OCI-M2 (cell line): Measurements from ENCODE around the gene BNC2.

Experiments
- DNase-seq: peaks from one replicate; lab custom pipeline; 2025; ENCODE audit not compliant: unreplicated experiment; lab: John Stamatoyannopoulos, UW

BNC2 gene

DNA sequence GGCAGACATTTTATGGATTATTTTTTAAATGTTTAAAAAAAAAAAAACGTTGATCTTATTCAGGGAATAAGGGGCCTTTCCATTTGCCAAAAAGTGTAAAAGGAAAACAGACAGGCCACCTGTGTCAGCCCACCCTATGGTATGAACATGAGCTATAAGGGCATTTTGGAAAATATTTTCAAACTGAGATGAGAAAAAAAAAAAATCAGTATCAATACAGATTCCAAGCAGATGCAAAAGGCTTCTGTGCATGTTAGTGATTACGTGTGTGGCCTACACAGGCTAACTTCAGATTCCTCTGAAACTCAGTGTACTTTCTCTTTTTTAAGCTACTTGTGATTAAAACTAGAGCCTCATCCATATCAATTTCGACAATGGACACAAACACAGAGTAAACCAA lies 189.9 kb downstream of the BNC2 start:
- DNase-seq, result no peak

DNA sequence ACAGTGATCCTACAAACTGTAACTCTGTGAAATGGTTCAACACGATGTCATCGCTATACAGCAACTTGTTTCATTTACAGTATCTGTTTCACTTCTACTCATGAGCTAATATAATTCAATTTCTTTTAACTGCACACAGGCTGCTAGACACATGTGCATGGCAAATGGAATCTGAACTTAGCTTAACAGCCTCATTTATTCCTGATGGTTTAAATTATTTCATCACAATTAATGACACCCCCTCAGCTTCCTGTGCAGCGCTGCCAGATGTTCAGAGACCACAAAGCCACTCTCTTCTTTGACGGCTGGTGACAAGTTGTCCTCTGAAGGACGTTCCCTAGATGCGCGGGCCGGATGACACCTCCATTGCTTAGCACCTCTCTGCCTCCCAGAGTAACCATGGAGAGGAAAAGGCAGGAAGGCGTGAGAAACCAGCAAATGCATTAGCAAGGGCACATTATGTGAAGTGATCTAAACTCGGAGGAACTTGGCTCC lies 191.1 kb downstream of the BNC2 start:
- no peak for DNase-seq

DNA sequence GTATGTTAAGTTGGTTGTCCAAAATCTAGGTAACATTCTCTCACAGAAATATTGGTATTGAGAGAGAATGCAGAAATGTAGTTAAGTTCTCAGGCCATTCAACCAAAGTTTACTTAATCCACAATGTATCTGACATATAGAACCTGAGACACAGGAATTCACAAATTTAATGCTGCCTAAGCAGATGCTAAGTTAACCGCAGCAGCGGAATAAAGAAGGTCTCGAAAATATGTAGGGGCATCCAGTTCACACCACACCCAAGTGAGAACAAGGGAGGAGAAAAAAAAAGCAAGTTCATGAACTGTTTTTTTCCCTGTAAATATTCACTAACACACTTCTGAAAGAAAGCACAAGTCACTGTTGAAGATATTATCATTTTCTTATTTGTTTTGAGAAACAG lies 194.0 kb downstream of the BNC2 start:
- no peak for DNase-seq

DNA sequence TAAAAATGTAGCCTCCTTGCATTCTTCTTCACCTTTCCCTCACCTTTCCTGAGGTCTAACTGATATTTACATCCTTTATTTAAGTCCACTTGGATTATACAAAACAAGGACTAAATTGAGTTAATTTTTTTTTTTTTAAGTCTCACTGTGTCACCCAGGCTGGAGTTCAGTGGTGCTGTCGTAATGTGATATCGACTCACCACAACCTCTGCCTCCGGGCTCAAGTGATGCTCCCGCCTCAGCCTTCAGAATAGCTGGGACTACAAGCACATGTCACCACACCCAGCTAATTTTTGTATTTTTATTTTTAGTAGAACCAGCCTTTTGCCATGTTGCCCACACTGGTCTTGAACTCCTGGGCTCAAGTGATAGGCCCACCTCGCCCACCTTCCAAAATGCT lies 195.3 kb downstream of the BNC2 start:
- no peak for DNase-seq

DNA sequence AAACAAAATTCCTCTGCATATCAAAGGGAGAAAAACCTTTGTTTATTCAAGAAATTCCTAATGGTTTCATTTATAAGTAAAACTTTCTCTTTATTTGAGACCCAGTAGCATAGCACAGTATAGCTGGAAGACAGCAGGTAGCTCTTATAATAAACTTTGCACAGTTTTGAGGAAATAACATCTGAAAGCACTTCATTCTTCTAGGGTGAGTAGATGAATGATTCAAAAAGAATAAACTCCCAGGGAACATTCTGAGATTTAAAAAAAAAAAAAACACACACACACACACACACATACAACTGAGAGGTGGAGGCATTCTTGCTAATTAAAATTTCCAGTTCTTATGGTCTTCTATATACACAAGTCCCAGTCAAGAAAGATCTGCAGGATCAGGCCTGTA lies 197.3 kb downstream of the BNC2 start:
- DNase-seq, result no peak

DNA sequence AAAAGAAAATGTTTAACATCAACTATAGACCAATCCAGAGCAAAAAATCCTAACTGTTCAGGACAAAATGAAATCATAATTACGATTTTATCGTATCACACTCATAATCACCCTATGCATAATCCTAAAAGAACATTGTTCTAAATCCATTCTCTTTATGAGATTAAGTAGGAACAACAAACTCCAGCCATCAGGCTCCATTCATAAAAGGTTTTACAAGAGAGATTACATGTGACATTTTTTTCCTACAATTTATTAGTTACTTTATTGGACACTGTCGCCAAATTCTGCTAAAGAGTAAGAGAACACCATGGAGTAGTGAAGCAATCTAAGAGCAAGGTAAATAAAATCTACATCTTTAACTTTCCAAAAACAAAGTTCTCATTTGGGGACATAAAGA lies 198.0 kb downstream of the BNC2 start:
- no peak for DNase-seq

DNA sequence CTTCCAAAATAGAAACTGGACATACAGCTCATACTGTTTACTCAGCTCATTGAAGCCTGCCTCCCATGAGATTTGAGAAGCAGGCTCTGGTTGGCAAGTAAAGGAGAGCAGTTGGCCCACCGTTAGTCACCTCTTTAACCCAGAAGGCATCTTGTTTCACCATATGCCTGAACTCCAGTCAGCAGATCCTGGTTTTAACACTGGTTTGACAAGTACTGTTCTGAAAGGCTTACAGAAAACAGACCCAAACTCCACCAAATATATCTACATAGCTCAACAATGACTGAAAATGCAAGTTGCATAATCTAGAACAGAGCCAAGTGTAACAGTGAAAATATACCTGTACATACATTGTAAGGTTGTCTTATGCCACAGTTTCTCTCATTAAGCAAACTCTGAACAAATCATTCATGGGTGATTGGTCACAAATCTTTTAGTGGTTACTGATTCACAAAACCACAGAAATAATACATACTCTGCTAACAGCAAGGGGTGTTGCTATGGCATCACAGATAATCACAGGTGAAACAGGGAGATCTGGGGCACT lies 198.8 kb downstream of the BNC2 start:
- no peak for DNase-seq

DNA sequence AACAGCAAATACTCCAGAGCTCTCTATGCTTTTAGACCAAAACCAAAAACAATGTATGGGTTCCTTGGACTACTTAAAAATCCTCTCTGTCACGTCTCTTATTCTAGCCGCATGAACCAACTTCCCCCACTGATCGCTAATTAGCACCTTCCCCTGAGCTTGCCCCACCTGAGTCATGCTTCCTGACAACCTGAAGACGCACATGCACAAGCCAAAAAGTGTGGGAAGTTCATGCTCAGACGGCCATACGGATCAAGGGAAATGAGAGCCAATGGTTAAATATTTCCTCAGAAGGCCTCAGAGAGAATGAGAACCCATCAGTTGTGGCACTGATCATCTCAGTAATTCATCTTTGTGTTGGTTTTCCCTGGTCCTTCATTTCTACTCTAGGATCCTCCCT lies 199.7 kb downstream of the BNC2 start:
- no peak for DNase-seq

DNA sequence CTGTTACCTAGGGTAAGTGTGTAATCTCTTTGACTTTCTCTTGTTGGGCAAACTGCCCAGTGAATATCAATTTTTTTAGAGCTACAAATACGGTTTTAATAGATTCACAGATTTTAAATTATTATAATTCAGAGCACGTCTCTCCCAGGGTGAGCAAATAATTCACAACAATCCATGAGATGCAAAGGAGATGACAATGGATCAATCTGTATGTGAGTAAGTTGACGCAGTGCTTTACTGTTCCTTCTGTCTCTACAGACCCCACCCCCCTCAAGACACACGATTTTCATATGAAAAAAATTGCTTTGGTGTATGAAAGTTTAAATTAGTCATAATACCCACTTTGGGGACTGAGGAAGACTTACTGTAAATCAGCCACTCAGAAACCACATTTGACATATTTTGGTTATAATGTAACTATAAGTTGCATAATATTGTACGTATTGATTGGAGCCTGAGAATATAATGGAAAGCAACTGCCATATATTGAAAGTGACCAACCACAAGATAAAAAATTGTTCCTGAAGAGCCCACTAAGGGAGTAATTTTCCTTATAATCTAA lies 201.7 kb downstream of the BNC2 start:
- DNase-seq, result no peak

DNA sequence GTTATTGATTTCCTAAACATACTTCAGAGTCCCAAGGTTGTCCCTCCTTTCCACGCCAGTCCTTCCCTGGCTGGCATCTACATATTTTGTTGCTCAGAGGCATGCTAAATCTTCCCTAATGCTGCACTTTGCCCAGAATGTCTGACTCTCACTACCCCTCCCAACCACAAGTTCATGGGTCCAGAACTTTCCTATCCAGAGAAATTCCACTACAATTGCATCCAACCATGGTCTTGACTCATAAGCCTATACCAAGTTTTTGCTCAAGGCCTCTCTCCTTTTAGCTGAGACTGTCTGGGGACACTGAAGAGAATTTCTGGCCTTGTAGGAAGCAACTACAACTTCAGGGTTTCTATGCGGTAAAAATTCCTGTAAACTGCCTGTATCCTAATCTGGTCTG lies 206.3 kb downstream of the BNC2 start:
- no peak for DNase-seq

DNA sequence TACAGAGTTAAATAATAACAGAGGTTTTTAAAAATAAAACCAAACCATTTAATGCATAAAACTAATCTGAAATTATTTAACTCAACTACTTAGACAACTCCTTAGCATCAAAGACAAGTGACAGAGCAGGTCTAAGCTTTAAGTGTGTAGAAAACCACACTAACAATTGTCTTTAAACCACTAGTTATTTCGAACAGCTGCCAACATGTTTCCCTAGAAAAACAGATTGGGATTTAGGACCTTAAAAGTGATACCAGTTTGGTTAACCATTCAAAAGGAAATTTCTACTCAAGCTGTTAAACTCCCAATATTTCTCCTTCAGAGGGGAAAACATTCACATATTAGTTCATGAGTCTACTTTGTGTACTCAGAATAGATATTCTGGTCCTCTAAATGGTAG lies 208.7 kb downstream of the BNC2 start:
- DNase-seq, result no peak

DNA sequence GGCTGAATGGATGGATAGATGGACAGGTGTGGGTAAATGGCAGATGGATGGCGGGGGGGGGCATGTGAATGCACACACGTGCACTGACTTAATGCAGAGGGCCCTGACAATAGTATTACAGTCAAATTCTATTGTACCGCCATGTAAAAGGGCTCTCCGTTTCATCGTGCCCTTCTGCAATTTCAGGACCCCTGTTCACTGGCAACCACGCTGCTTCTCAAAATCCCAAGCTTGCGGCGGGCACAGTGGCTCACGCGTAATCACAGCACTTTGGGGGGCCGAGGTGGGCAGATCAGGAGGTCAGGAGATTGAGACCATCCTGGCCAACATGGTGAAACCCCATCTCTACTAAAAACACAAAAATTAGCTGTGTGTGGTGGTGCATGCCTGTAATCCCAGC lies 211.4 kb downstream of the BNC2 start:
- DNase-seq, result no peak

DNA sequence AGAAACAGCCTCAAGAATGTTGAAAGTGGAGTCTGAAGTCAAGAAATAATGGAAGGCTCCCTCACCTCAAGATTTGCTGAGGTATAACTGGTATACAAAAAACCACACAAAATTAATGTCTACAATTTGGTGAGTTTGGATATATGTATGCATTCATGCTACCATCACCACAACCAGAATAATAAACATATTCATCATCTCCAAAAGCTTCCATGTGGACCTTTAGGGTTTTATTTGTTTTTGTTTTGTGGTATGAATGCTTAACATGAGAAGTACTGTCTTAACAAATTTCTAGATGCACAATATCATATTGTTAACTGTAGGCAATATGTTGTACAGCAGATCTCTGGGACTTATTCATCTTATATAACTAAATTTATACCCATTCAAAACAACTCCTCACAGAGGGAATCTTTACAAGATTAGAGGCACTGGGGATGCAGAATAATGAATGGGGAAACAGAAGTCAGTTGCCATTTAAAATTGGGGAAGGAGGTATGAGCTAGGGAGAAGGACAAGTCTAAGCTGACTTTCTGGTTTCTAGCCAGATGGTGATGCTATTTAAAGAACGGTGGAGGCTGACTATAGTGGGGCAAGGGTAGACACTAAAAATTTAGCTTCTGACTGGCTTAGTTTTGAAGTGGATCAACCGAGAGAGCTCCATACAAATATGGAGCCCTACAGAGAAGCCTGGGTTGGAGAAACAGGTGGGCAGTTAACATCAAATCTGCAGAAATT lies 213.9 kb downstream of the BNC2 start:
- DNase-seq, result no peak

DNA sequence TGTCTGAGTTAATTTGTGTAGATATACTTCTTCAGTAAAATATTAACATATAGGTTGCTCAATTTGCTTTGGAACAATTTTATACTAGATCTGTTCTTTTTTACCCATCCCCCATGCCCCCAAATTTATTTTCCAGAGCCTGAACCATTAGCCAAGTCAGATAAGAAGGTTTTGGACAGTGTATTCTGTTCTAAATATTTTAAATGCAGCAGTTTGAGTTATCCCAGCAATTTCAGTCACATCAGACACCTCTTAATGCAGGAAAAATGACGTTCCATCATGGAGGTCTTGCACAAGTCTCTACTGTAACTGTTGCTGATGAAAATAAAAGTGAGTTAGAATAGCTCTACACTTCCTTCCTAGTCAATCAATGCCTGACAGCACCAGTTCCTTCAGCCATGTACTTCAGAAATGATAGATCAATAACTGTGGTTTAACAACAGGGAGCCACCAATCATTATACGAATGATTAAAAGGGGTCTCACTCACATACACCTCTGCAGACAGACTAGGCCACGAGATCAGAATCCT lies 215.8 kb downstream of the BNC2 start:
- no peak for DNase-seq

DNA sequence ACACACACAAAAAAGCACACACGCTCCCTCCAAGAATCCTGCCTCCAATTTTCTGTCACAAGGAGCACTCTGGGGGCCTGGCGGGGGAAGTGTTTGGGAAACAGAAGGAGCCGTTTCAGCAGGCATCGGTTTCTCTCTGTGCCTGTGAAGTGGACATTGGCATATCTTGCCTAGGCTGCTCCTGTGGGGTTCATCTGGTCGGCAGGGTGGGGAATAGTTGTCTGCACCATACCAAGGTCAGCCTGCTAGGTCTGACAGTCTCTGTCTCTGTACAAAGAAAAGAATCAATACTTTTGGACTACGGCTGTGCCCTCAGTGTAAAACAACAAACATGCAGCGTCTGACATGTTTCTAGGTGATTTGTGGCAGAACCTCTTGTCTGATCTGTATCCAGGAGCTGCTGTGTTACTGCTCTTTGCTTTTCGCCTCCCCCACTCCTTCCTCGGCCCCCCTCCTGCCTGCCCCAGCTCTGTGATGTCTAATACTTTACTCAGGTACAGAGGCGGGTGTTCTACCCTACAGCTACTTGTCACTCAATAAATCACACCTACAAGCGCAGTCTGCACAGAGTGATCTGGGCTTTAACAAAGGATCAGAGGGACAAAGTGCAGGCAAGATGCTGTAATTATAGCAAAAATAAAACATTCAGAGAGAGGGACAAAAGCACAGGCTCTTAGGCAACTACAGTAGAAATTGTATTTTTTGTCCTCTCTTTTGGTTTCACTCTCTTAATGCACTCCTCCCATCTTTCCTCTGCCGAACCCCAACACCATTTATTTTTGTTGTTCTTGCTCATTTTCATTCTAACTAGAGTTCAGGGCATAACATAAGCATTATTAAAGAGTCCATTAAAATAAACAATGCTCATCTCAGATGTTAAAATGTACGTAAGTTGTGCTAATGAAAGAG lies 216.7 kb downstream of the BNC2 start:
- DNase-seq, result no peak

DNA sequence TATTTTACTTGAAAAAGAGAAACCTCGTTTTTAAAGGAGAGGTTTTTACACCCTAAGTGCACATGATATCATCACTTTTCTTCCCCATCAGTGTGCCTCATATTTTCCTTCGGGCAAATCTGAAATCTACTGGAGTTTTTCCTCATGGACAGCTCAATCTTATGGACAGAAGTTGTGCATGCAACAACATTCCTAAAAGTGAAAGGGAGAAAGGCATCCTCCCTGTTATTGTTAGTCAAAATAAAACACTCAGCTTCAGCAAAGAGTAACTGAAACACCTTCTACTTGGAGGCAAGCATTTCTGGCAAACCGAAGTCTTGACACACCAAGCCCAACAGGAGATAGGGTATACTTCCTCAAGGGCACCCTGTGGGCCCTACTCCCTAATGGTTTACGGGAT lies 217.9 kb downstream of the BNC2 start:
- no peak for DNase-seq

DNA sequence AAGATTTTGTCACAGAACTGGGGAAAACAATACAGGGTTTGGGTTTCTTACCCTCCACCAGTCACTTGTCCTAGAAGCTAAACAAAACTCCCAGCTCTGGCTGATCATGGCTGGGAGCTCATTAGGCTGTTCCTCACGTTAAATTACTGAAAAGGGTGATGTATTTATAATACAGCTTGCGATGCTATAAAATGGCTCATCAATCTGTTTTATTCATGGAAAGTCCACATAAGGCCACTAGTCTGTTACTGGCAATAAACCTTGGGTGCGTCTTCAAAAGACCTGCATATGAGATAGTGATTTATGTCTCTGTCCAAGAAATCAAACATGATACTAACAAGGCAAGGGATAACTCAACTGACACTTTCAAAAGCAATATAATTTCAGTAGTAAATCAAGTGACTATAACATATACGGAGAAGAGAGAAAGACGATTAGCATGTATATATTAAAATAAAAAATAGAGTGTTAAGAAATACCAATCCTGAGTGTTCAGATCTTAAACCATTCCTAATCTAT lies 219.0 kb downstream of the BNC2 start:
- no peak for DNase-seq

DNA sequence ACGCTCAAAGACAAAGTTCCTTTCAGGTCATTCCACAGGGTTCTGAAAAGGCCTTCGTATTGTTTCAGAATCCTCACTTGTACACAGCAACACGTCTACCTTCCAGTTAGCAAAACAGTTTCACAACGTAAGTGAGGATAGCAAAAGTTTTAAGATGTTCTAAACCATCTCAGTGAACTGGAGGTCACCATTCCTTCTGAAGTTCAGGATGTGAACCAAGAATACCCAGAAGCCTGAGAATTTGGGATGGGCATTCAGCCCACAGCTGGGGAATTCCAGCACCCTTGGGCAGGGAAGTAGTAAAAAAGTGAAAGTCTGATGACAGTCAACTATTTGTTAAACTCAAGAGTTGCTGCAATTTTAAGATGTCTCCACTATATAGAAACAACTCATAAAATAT lies 224.5 kb downstream of the BNC2 start:
- no peak for DNase-seq

DNA sequence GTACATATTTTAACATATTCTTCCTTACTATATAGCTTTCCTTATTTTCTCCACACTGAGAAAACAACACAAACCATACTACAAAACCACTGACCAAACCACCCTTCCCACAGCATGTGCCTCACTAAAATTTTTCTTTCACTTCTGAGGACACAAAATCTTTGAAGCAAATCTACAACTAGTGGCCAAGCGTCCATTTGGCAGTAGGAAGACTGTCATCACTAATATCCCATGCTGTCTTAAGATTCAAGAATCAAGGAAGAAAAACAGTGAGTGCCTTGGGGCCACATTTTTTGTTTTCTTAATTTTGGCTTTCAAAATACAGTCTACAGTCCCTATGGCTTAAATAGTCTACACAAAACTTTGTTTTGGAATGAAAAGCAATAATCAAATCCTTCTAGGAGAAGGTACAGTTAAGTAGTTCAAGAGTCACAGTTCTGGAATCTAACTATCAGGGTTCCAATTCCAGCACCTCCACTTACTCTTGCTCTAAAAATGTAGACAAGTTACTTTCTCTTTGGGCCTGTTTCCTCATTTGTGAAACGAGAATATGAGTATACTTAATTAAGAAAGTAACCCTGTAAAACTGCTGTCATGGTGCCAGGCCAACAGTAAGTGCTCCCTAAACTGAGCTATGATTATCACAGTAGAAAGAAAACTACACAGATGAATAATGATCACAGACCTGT lies 227.9 kb downstream of the BNC2 start:
- no peak for DNase-seq

DNA sequence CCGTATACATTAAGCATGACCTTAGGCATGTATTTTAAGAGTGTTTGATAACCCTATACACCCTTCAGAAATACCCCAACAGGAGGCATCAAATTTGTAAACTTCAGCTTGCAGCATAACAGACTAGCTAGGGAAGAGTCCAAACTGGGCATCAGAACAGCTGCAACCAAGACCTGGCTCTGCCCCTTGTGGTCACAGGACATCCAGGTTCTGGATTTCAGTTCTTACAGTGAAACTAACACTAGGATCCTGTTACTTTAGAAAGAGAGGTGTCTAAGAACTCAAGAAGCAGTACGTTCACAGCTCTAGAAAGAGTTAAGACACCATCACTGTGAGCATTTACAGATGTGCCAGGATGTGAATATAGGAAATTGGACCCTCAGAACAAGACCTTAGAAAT lies 229.8 kb downstream of the BNC2 start:
- no peak for DNase-seq

DNA sequence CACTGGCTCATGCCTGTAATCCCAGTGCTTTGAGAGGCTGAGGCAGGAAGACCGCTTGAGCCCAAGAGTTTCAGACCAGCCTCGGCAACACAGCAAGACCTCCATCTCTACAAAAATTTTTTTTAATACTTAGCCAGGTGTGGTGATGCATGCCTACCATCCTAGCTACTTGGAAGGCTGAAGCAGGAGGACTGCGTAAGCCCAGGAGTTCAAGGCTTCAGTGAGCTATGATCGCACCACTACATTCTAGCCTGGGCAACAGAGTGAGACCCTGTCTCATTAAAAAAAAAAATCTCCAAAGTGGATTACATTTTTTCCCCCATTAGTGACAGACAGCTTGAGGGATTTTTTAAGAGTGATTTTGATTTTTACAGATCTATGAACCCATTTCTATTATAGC lies 230.8 kb downstream of the BNC2 start:
- DNase-seq, result no peak
